DOHH2 (cell line): Measurements from ENCODE around the gene OR10H3.

Experiments
- CTCF ChIP-seq: fragments of 200-600 bp; sonication (generic); IDR thresholded peaks from one replicate; pipeline ENCODE4 v1.5.1; 2014; ENCODE audit warnings: antibody characterized with exemption, mild to moderate bottlenecking, low read depth, low read length; ENCODE audit not compliant: poor library complexity, severe bottlenecking
- EZH2phosphoT487 ChIP-seq: fragments of 200-600 bp; sonication (generic); IDR thresholded peaks from 2 replicates; pipeline ENCODE4 v1.6.1; 2017; ENCODE audit warnings: borderline replicate concordance, mild to moderate bottlenecking, antibody characterized with exemption, low read length, moderate library complexity, mixed read lengths

DNA sequence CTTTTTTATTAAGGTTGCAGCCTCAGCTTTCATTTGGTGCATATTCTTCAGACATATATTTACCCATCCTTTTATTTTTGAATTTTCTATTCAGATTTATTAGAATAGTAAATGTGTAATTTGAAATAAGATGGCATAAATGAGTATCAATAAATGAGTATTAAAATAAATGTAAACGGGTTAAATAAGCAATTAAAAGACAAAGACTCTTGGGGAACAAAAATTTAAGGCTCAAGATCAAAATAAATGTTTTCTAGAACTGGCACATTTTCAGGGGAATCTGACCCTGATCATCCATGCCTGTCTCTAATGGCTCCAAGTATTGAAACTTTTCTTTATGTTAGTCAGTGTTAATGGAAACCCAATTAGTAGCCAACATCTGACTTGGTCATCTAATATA lies 3.0 kb downstream of the OR10H3 start:
- TF ChIP-seq CTCF: no peak
- TF ChIP-seq EZH2phosphoT487: no peak
